Activated CD4-positive, CD25-positive, alpha-beta regulatory T cell (primary cell): ENCODE data around the gene WNK2.

Experiments used
- DNase-seq, 4 experiments: peaks; one replicate each; lab custom pipeline; 2025; lab: John Stamatoyannopoulos, UW

The WNK2 gene

GRCh38 chr9:93161786-93162562, 22.0 kb upstream of the WNK2 start:
- no peak for DNase-seq

GRCh38 chr9:93164085-93164484, 19.9 kb upstream of the WNK2 start:
- no peak for DNase-seq

- no peak for DNase-seq
Observed at GRCh38 chr9:93166699-93167098, 17.2 kb upstream of the WNK2 start.

- no peak for DNase-seq
Observed at GRCh38 chr9:93167185-93167584, 16.8 kb upstream of the WNK2 start.

GRCh38 chr9:93167838-93168237, 16.1 kb upstream of the WNK2 start:
- no peak for DNase-seq

- DNase-seq: no peak
Observed at GRCh38 chr9:93168581-93168980, 15.4 kb upstream of the WNK2 start.

GRCh38 chr9:93169444-93169843, 14.5 kb upstream of the WNK2 start:
- DNase-seq: no peak

GRCh38 chr9:93170571-93170970, 13.4 kb upstream of the WNK2 start:
- no peak for DNase-seq

GRCh38 chr9:93171261-93171990, 12.5 kb upstream of the WNK2 start:
- no peak for DNase-seq

- no peak for DNase-seq
Observed at GRCh38 chr9:93172666-93173364, 11.1 kb upstream of the WNK2 start.

- DNase-seq: no peak
Observed at GRCh38 chr9:93173365-93174051, 10.4 kb upstream of the WNK2 start.

GRCh38 chr9:93174976-93175375, 9.0 kb upstream of the WNK2 start:
- DNase-seq: no peak

- no peak for DNase-seq
Observed at GRCh38 chr9:93177676-93178075, 6.3 kb upstream of the WNK2 start.

- DNase-seq: no peak
Observed at GRCh38 chr9:93178851-93179786, 4.8 kb upstream of the WNK2 start.

GRCh38 chr9:93180938-93181337, 3.0 kb upstream of the WNK2 start:
- no peak for DNase-seq

- no peak for DNase-seq
Observed at GRCh38 chr9:93181672-93182435, 2.1 kb upstream of the WNK2 start.

GRCh38 chr9:93182572-93182971, 1.4 kb upstream of the WNK2 start:
- DNase-seq: no peak

- DNase-seq: no peak
Observed at GRCh38 chr9:93183131-93183662, 742 bp upstream of the WNK2 start.

- DNase-seq: no peak
Observed at GRCh38 chr9:93184432-93185265, 710 bp downstream of the WNK2 start.
